ENCODE measurements around the gene TCEA2. TPM values are rescaled to one million over a fixed set of nuclear protein-coding genes. Genes with fewer than 3 reads are reported as not detected.
A peak's percentile ranks its signal among the peaks of the same experiment; 100 is the strongest.

The TCEA2 gene
- 10 to 100 TPM; 19.2 to 52.1 (median 42.9) TPM for total RNA-seq
- polyA plus RNA-seq, result 10 to 100 TPM; 23.6 to 32.9 TPM
- long read RNA-seq, donor 1, transcript TCEA2-202 (10 exons, 1,235 nt), result major isoform, 50 of 74 reads
- long read RNA-seq, donor 1, partial matches to known transcripts, result 6 of 74 reads
- long read RNA-seq, donor 1, other reads (novel, unspliced or antisense), result 18 of 74 reads
- long read RNA-seq, donor 2, partial matches to known transcripts, result 4 of 14 reads
- long read RNA-seq, donor 2, other reads (novel, unspliced or antisense), result 6 of 14 reads
- long read RNA-seq, donor 3, transcript TCEA2-202 (10 exons, 1,235 nt), result major isoform, 19 of 49 reads
- long read RNA-seq, donor 3, partial matches to known transcripts, result 2 of 49 reads
- long read RNA-seq, donor 3, other reads (novel, unspliced or antisense), result 28 of 49 reads

- TF ChIP-seq POLR2A (IDR thresholded peaks at IDR 0.05), result peak in 1 of 2 donors; percentile 90
- TF ChIP-seq, protein P1, sequence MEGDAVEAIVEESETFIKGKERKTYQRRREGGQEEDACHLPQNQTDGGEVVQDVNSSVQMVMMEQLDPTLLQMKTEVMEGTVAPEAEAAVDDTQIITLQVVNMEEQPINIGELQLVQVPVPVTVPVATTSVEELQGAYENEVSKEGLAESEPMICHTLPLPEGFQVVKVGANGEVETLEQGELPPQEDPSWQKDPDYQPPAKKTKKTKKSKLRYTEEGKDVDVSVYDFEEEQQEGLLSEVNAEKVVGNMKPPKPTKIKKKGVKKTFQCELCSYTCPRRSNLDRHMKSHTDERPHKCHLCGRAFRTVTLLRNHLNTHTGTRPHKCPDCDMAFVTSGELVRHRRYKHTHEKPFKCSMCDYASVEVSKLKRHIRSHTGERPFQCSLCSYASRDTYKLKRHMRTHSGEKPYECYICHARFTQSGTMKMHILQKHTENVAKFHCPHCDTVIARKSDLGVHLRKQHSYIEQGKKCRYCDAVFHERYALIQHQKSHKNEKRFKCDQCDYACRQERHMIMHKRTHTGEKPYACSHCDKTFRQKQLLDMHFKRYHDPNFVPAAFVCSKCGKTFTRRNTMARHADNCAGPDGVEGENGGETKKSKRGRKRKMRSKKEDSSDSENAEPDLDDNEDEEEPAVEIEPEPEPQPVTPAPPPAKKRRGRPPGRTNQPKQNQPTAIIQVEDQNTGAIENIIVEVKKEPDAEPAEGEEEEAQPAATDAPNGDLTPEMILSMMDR (IDR thresholded peaks at IDR 0.05), result no peak
- Histone ChIP-seq H3K27me3 (no peaks in the 10 kb centered on the region), H3K27ac (peak within 1 kb of the TSS; percentile 59 to 89 (median 85)), H3K9me3 (no peaks in the 10 kb centered on the region), H3K4me1 (peaks cover 6 to 48% (median 24%) of the 10 kb centered on the region in 12 donors), H3K4me3 (peak within 1 kb of the TSS; percentile 68 to 99 (median 92)), H3K36me3 (no peaks in the 10 kb centered on the region)
- ATAC-seq, result peak; percentile 95 to 98 (median 95)
- intact Hi-C loops (cut with DNase I), result loop anchor here in 2 of 10 donors (5.0 to 10.0 kb wide), 2 partner anchors 80 to 168 kb away; partner anchors contain the start of genes DNAJC5 (in 1 of the 2) and PRPF6 (in 1 of the 2)
- peak; percentile 97 to 99 (median 98) for DNase-seq
- 6 to 20% (median 8%) methylated on average over 27 to 85 of the region's 85 CpGs for WGBS, 4 donors
Observed at GRCh38 chr20:64062596-64063388, at the start of gene TCEA2. Gene TCEA2 (plus strand): TSS chr20:64063198. CDS start chr20:64063313, 115 bp downstream.

DNA sequence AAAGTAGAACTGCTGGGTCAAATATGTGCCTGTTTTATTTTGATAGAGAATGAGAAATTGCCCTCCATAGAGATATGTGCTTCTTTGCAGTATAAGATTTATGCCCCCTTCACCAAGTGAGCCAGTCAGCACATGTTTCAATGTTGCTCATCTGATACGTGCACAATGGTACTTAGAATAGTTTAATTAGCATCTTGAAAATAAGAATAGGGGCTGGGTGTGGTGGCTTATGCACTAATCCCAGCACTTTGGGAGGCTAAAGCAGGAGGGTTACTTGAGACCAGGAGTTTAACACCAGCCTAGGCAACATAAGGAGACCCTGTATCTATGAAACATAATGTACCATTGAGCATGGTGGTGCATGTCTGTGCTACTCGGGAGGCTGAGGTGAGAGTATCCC, 47.4 kb upstream of the TCEA2 start:
- 78 to 83% (median 80%) methylated on average over 2 of the region's 2 CpGs for WGBS, 4 donors
- TF ChIP-seq, protein P1 (IDR thresholded peaks at IDR 0.05), result no peak
- TF ChIP-seq POLR2A (IDR thresholded peaks at IDR 0.05), result no peak
- Histone ChIP-seq H3K4me1 (peaks cover 0 to 6% (median 0%) of the 10 kb centered on the region in 12 donors), H3K4me3 (no peak overlapping the region), H3K36me3 (peaks cover 3 to 90% (median 87%) of the 10 kb centered on the region in 9 donors), H3K27me3 (no peaks in the 10 kb centered on the region), H3K9me3 (no peaks in the 10 kb centered on the region), H3K27ac (no peak overlapping the region)
- ATAC-seq, result no peak
- no peak for DNase-seq
- intact Hi-C loops (cut with DNase I), result no loop called here

DNA sequence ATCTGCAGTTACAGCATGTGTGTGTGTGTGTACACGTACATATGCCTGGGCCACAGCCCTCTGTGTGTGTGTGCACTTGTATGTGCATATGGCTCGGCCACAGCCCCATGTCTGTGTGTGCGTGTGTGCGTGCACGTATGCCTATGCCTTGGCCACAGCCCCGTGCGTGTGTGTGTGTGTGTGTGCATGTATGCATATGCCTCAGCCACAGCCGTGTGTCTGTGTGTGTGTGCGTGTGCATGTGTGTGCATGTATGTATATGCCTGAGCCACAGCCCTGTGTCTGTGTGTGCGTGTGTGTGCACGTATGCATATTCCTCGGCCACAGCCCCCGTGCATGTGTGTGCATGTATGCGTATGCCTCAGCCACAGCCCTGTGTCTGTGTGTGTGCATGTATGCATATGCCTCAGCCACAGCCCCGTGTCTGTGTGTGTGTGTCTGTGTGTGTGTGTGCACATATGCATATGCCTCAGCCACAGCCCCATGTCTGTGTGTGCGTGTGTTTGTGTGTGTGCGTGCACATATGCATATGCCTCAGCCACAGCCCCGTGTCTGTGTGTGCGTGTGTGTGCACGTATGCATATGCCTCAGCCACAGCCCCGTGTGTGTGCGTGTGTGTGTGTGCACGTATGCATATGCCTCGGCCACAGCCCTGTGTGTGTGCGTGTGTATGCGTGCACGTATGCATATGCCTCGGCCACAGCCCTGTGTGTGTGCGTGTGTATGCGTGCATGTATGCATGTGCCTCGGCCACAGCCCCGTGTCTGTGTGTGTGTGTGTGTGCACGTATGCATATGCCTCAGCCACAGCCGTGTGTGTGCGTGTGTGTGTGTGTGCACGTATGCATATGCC, 41.6 kb upstream of the TCEA2 start:
- intact Hi-C loops (cut with DNase I), result loop anchor here in 1 of 10 donors (5.0 kb wide), 1 partner anchor 39 kb away; the partner anchor contains the start of gene PRPF6
- H3K27ac ChIP-seq, result no peak overlapping the region
- ATAC-seq (no peak), DNase-seq (no peak)
- H3K9me3 ChIP-seq, result no peaks in the 10 kb centered on the region
- H3K27me3 ChIP-seq, result no peaks in the 10 kb centered on the region
- peaks cover 2 to 96% (median 94%) of the 10 kb centered on the region in 9 donors for H3K36me3 ChIP-seq
- H3K4me1 ChIP-seq, result no peaks in the 10 kb centered on the region
- WGBS, 4 donors, result 91 to 96% (median 93%) methylated on average over 20 to 36 of the region's 36 CpGs
- no peak for TF ChIP-seq POLR2A (IDR thresholded peaks at IDR 0.05)
- TF ChIP-seq, protein P1 (IDR thresholded peaks at IDR 0.05), result no peak
- no peak overlapping the region for H3K4me3 ChIP-seq
